ENCODE data around the gene OR2A12. TPM values are rescaled to one million over a fixed set of nuclear protein-coding genes. Genes with fewer than 3 reads are reported as not detected.
"Not testable (repeated sequence)": the region's sequence is repeated elsewhere in the genome, so short reads cannot be mapped to it uniquely, and the experiment has no call there.

The OR2A12 gene
- total RNA-seq, 4 donors from 2014 or later: not detected

GRCh38 chr7:144049491-144049890, 36.6 kb upstream of the OR2A12 start:
- Histone ChIP-seq H3K4me3 (no peak overlapping the region), H3K9me3 (no peaks in the 10 kb centered on the region), H3K4me1 (no peaks in the 10 kb centered on the region), H3K27ac (no peak overlapping the region), H3K27me3 (no peaks in the 10 kb centered on the region), H3K36me3 (no peaks in the 10 kb centered on the region)
- 59 to 62% methylated on average over 2 of the region's 2 CpGs for WGBS, 2 donors
- TF ChIP-seq EP300 (IDR thresholded peaks at IDR 0.05): no peak
- TF ChIP-seq CTCF (IDR thresholded peaks at IDR 0.05): no peak
- no peak for TF ChIP-seq POLR2A (IDR thresholded peaks at IDR 0.05)
- no peak for DNase-seq (ENCODE audit: low spot score in 2 of 2)

- WGBS, 2 donors: 56 to 73% methylated on average over 3 of the region's 3 CpGs
- no peaks in the 10 kb centered on the region for H3K27me3 ChIP-seq
- no peaks in the 10 kb centered on the region for H3K9me3 ChIP-seq
- H3K27ac ChIP-seq: no peak overlapping the region
- no peak for TF ChIP-seq CTCF (IDR thresholded peaks at IDR 0.05)
- no peaks in the 10 kb centered on the region for H3K4me1 ChIP-seq
- H3K4me3 ChIP-seq: no peak overlapping the region
- no peak for DNase-seq (ENCODE audit: low spot score in 2 of 2)
- no peaks in the 10 kb centered on the region for H3K36me3 ChIP-seq
Observed at GRCh38 chr7:144050093-144050492, 36.0 kb upstream of the OR2A12 start.

- not testable (repeated sequence) for H3K4me3 ChIP-seq; DNase-seq (ENCODE audit: low spot score in 2 of 2); H3K36me3 ChIP-seq; H3K4me1 ChIP-seq; H3K27me3 ChIP-seq; H3K27ac ChIP-seq; H3K9me3 ChIP-seq
- 85 to 93% methylated on average over 7 to 8 of the region's 8 CpGs for WGBS, 2 donors
Observed at GRCh38 chr7:144050884-144051283, 35.2 kb upstream of the OR2A12 start.

- 79 to 84% methylated on average over 3 of the region's 3 CpGs for WGBS, 2 donors
- TF ChIP-seq CTCF (IDR thresholded peaks at IDR 0.05) (no peak), EP300 (IDR thresholded peaks at IDR 0.05) (no peak), POLR2A (IDR thresholded peaks at IDR 0.05) (no peak)
- Histone ChIP-seq H3K36me3 (no peaks in the 10 kb centered on the region), H3K27ac (no peak overlapping the region), H3K4me1 (no peaks in the 10 kb centered on the region), H3K4me3 (no peak overlapping the region), H3K27me3 (no peaks in the 10 kb centered on the region), H3K9me3 (peaks cover 0 to 9% (median 0%) of the 10 kb centered on the region in 4 donors)
- no peak for DNase-seq (ENCODE audit: low spot score in 2 of 2)
Observed at GRCh38 chr7:144057954-144058353, 28.1 kb upstream of the OR2A12 start.

- peaks cover 0 to 12% (median 0%) of the 10 kb centered on the region in 4 donors for H3K9me3 ChIP-seq
- DNase-seq (ENCODE audit: low spot score in 2 of 2): no peak
- no peaks in the 10 kb centered on the region for H3K4me1 ChIP-seq
- H3K27me3 ChIP-seq: no peaks in the 10 kb centered on the region
- 36 to 53% methylated on average over 3 of the region's 3 CpGs for WGBS, 2 donors
- no peak overlapping the region for H3K4me3 ChIP-seq
- no peak for TF ChIP-seq POLR2A (IDR thresholded peaks at IDR 0.05)
- TF ChIP-seq CTCF (IDR thresholded peaks at IDR 0.05): no peak
- TF ChIP-seq EP300 (IDR thresholded peaks at IDR 0.05): no peak
- no peaks in the 10 kb centered on the region for H3K36me3 ChIP-seq
- H3K27ac ChIP-seq: no peak overlapping the region
Observed at GRCh38 chr7:144063710-144064109, 22.4 kb upstream of the OR2A12 start.

GRCh38 chr7:144069511-144069910, 16.6 kb upstream of the OR2A12 start, which contains the start of gene OR2A25:
TSS of gene OR2A25 (plus strand) at chr7:144069811. CDS start at chr7:144074220, 4,409 bp downstream.
- H3K4me3 ChIP-seq: no peak within 1 kb of the TSS
- WGBS, 2 donors: 74 to 83% methylated on average over 1 of the region's 1 CpG

More at GRCh38 chr7:144069511-144069910, 16.6 kb upstream of the OR2A12 start, which contains the start of gene OR2A25:
- H3K27me3 ChIP-seq: no peaks in the 10 kb centered on the region
- no peak for DNase-seq (ENCODE audit: low spot score in 2 of 2)
- no peak for TF ChIP-seq CTCF (IDR thresholded peaks at IDR 0.05)
- TF ChIP-seq EP300 (IDR thresholded peaks at IDR 0.05): no peak
- TF ChIP-seq POLR2A (IDR thresholded peaks at IDR 0.05): no peak
- no peaks in the 10 kb centered on the region for H3K36me3 ChIP-seq
- H3K9me3 ChIP-seq: peaks cover 0 to 3% (median 0%) of the 10 kb centered on the region in 4 donors
- no peak within 1 kb of the TSS for H3K27ac ChIP-seq
- H3K4me1 ChIP-seq: no peaks in the 10 kb centered on the region

Measured in tibial nerve (tissue), 4 donors.